ENCODE data around the gene SLC29A2.
A peak's percentile ranks its signal among the peaks of the same experiment; 100 is the strongest.

Gene SLC29A2

GRCh38 chr11:66315921-66316811 lies 55.4 kb downstream of the SLC29A2 start:
- no peak for DNase-seq

GRCh38 chr11:66315498-66315885 lies 56.1 kb downstream of the SLC29A2 start:
- DNase-seq, result no peak

- DNase-seq, result no peak
These were observed 56.7 kb downstream of the SLC29A2 start for GRCh38 chr11:66314561-66315497.

GRCh38 chr11:66314186-66314501 lies 57.4 kb downstream of the SLC29A2 start:
- DNase-seq, result no peak

- no peak for DNase-seq
These were observed 58.0 kb downstream of the SLC29A2 start for GRCh38 chr11:66313321-66314185.

GRCh38 chr11:66312549-66313320 lies 58.8 kb downstream of the SLC29A2 start:
- DNase-seq, result peak; percentile 97 to 98
